Trophoblast cell (in vitro differentiated cells and primary cell): ENCODE results near the gene MTMR4. TPM values are rescaled to one million over a fixed set of nuclear protein-coding genes. Genes with fewer than 3 reads are reported as not detected.
A peak's percentile ranks its signal among the peaks of the same experiment; 100 is the strongest.

Source experiments
- DNase-seq, 2 donors: peaks; one replicate each; pipeline ENCODE4 v3.0.0-alpha.2; 2016
- H2AFZ ChIP-seq: 2 replicates; pipeline ENCODE4 v1.6.1; 2013; ENCODE audit warnings: low read length, moderate library complexity, mild to moderate bottlenecking; ENCODE audit not compliant: insufficient read depth, poor library complexity
- H2AK5ac ChIP-seq: 2 replicates; pipeline ENCODE4 v1.6.1; 2013; ENCODE audit warnings: mild to moderate bottlenecking, low read length
- H2BK120ac ChIP-seq: 2 replicates; pipeline ENCODE4 v1.6.1; 2013; ENCODE audit warnings: low read length, mild to moderate bottlenecking, moderate library complexity; ENCODE audit not compliant: insufficient read depth, poor library complexity
- H2BK12ac ChIP-seq: 2 replicates; pipeline ENCODE4 v1.6.1; 2013; ENCODE audit warnings: mild to moderate bottlenecking, low read length, moderate library complexity
- H2BK5ac ChIP-seq: 2 replicates; pipeline ENCODE4 v1.6.1; 2013; ENCODE audit warnings: low read length, low read depth, moderate library complexity, mild to moderate bottlenecking; ENCODE audit not compliant: poor library complexity
- H3K14ac ChIP-seq: 2 replicates; pipeline ENCODE4 v1.6.1; 2013; ENCODE audit warnings: mild to moderate bottlenecking, low read length
- H3K18ac ChIP-seq: 2 replicates; pipeline ENCODE4 v1.6.1; 2013; ENCODE audit warnings: mild to moderate bottlenecking, low read length
- H3K23ac ChIP-seq: 2 replicates; pipeline ENCODE4 v1.6.1; 2013; ENCODE audit warnings: low read length
- H3K27ac ChIP-seq: 2 replicates; pipeline ENCODE4 v1.5.1; 2013; ENCODE audit warnings: low read depth, mild to moderate bottlenecking, inconsistent platforms, low read length, moderate library complexity
- H3K27me3 ChIP-seq: 2 replicates; pipeline ENCODE4 v1.6.1; 2013; ENCODE audit warnings: inconsistent platforms, mild to moderate bottlenecking, low read length, moderate library complexity; ENCODE audit not compliant: insufficient read depth
- H3K36me3 ChIP-seq, 2 experiments: 1 replicate in 1 of 2; 2 replicates in 1 of 2; pipeline ENCODE4 v1.6.1; 2013; ENCODE audit warnings: low read length in 2 of 2, mild to moderate bottlenecking in 2 of 2, moderate library complexity in 1 of 2; ENCODE audit not compliant: insufficient read depth in 2 of 2, control insufficient read depth in 1 of 2
- H3K4ac ChIP-seq: 2 replicates; pipeline ENCODE4 v1.6.1; 2013; ENCODE audit warnings: low read depth, mild to moderate bottlenecking, low read length, moderate library complexity
- H3K4me1 ChIP-seq, 2 experiments: 1 replicate in 1 of 2; 2 replicates in 1 of 2; pipeline ENCODE4 v1.6.1; 2013; ENCODE audit warnings: low read length in 2 of 2, mild to moderate bottlenecking in 2 of 2, moderate library complexity in 1 of 2; ENCODE audit not compliant: insufficient read depth in 2 of 2, control insufficient read depth in 1 of 2
- H3K4me2 ChIP-seq: 2 replicates; pipeline ENCODE4 v1.6.1; 2013; ENCODE audit warnings: inconsistent platforms, mild to moderate bottlenecking, low read length, moderate library complexity
- H3K4me3 ChIP-seq: 2 replicates; pipeline ENCODE4 v1.5.1; 2013; ENCODE audit warnings: mild to moderate bottlenecking, low read depth, low read length, inconsistent platforms
- H3K79me1 ChIP-seq: one replicate; pipeline ENCODE4 v1.6.1; 2013; ENCODE audit warnings: low read length
- H3K79me2 ChIP-seq: 2 replicates; pipeline ENCODE4 v1.6.1; 2013; ENCODE audit warnings: low read length, mild to moderate bottlenecking; ENCODE audit not compliant: control insufficient read depth, insufficient read depth, poor library complexity
- H3K9ac ChIP-seq: 2 replicates; pipeline ENCODE4 v1.6.1; 2013; ENCODE audit warnings: mild to moderate bottlenecking, low read length
- H3K9me3 ChIP-seq: 2 replicates; pipeline ENCODE4 v1.6.1; 2013; ENCODE audit warnings: low read depth, mild to moderate bottlenecking, control low read depth, inconsistent platforms, low read length; ENCODE audit not compliant: insufficient read depth
- H4K12ac ChIP-seq: 2 replicates; pipeline ENCODE4 v1.6.1; 2013; ENCODE audit warnings: low read depth, mild to moderate bottlenecking, low read length, moderate library complexity
- H4K8ac ChIP-seq: 2 replicates; pipeline ENCODE4 v1.6.1; 2013; ENCODE audit warnings: low read depth, mild to moderate bottlenecking, low read length, moderate library complexity
- H4K91ac ChIP-seq: one replicate; pipeline ENCODE4 v1.6.1; 2013; ENCODE audit warnings: low read depth, mild to moderate bottlenecking, low read length, moderate library complexity
- WGBS: extraction: QIAGEN DNeasy Blood & Tissue Kit; methylation state at CpG from one replicate; pipeline ENCODE4 v1.1.7; 2013; ENCODE audit warnings: missing lambda C conversion rate; ENCODE audit not compliant: insufficient read length, insufficient coverage; ENCODE audit errors: extremely low coverage; 5-methylcytosine and 5-hydroxymethylcytosine counted together
- polyA plus RNA-seq: library from polyadenylated mRNA; stranded (reverse); fragments of 200-250 nt; gene quantifications from 2 replicates; pipeline ENCODE4 v1.2.3, GENCODE V29; 2013

Gene MTMR4
- 36.4 and 37.2 TPM in 2 replicates for polyA plus RNA-seq

DNA sequence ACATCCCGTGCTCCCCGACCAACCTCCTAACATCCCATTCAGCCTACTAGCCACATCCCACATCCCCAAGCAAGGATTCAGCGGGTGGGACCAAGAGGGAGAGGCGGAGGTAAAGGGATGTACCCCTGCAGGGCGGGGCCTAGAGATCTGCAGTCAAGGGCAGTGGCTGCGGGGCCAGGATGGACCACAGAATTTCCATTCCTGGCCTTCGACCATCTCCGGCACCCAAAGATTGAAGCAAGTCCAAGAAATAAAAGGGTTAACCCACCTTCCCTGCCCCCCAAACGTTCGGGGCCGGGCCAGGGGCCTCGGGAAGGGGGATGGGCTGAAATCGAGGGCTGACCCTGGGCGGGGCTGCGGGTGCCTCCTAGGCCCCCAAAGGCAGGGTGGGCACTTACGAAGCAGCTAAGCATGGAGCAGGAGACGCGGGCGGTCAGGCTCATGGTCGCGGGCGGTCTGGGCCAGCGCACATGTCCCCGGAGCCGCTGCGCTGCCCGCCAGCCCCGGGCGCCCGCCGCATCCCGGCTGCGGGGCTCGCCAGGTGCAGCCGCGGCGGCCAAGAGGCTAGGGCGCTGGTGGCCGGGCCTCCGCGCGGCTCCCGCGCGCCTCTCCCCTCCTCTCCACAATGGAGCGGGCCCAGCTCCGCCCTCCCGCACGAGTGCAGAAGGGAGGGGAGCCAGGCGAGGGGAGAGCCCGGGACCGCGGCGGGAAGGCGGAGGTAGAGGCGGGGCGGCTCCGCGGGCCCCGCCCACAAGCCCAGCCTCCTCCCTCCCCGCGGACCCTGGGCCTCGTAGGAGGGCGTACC lies at the start of gene MTMR4:
Gene MTMR4, minus strand, starts transcription at position 674 of the 805 bp plus-strand sequence. Its CDS starts 231 bp downstream, at position 443.
- peak; percentile 81 to 87 for DNase-seq
- Histone ChIP-seq H3K79me2 (peaks cover 6% of the 10 kb centered on the region), H3K9me3 (no peaks in the 10 kb centered on the region), H3K27ac (no peak within 1 kb of the TSS), H3K27me3 (no peaks in the 10 kb centered on the region), H3K4me2 (peak within 1 kb of the TSS; percentile 87), H3K4me3 (peak within 1 kb of the TSS; percentile 72), H3K4ac (peak within 1 kb of the TSS; percentile 66), H4K8ac (peak within 1 kb of the TSS; percentile 79), H3K9ac (peak within 1 kb of the TSS; percentile 68), H3K14ac (peak within 1 kb of the TSS; percentile 91), H2BK12ac (peak within 1 kb of the TSS; percentile 10), H3K23ac (no peak within 1 kb of the TSS), H3K4me1 (peaks cover 9 to 21% of the 10 kb centered on the region in 2 experiments), H3K18ac (peak within 1 kb of the TSS; percentile 85), H2BK120ac (peak within 1 kb of the TSS; percentile 45), H4K91ac (peak within 1 kb of the TSS; percentile 89), H2BK5ac (peak within 1 kb of the TSS; percentile 46), H3K79me1 (peaks cover 10% of the 10 kb centered on the region), H2AK5ac (peak within 1 kb of the TSS; percentile 56), H4K12ac (peak within 1 kb of the TSS; percentile 90), H3K36me3 (peaks cover 21 to 28% of the 10 kb centered on the region in 2 experiments), H2AFZ (peak within 1 kb of the TSS; percentile 89)
- no CpG with 5 or more reads among the region's 64 CpGs for WGBS

DNA sequence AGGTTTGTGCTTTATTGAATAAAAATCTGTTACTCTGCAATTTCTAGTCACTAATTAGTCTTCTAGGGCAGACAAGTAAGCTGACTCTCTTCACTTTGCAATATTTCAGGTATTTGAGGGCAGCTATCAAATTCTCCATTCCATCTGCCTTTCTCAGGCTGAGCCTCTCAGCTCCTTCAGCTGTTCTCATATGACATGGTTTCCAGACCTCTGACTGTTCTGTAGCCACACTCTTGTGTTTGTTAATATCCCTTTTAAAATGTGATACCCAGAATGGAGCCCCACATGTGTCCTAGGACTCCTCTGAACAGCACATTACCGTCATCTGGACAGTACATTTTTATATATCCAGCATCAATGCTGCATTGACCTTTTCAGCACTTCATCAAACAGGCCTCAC lies 46.1 kb upstream of the MTMR4 start:
- H2BK12ac ChIP-seq, result no peak overlapping the region
- H3K36me3 ChIP-seq, result no peaks in the 10 kb centered on the region
- no peak overlapping the region for H2AK5ac ChIP-seq
- H4K91ac ChIP-seq, result no peak overlapping the region
- H3K4ac ChIP-seq, result no peak overlapping the region
- no peak overlapping the region for H4K12ac ChIP-seq
- H3K9me3 ChIP-seq, result no peaks in the 10 kb centered on the region
- H2BK120ac ChIP-seq, result no peak overlapping the region
- H3K27me3 ChIP-seq, result no peaks in the 10 kb centered on the region
- no peaks in the 10 kb centered on the region for H3K79me1 ChIP-seq
- no peak overlapping the region for H3K27ac ChIP-seq
- no peak overlapping the region for H3K23ac ChIP-seq
- H3K4me3 ChIP-seq, result no peak overlapping the region
- no CpG with 5 or more reads among the region's 1 CpG for WGBS
- H4K8ac ChIP-seq, result no peak overlapping the region
- no peak overlapping the region for H3K4me2 ChIP-seq
- H2BK5ac ChIP-seq, result no peak overlapping the region
- H3K4me1 ChIP-seq, result peaks cover 0 to 1% of the 10 kb centered on the region in 2 experiments
- H3K9ac ChIP-seq, result no peak overlapping the region
- DNase-seq, result no peak
- no peak overlapping the region for H3K14ac ChIP-seq
- H2AFZ ChIP-seq, result no peak overlapping the region
- no peak overlapping the region for H3K18ac ChIP-seq
- no peaks in the 10 kb centered on the region for H3K79me2 ChIP-seq

DNA sequence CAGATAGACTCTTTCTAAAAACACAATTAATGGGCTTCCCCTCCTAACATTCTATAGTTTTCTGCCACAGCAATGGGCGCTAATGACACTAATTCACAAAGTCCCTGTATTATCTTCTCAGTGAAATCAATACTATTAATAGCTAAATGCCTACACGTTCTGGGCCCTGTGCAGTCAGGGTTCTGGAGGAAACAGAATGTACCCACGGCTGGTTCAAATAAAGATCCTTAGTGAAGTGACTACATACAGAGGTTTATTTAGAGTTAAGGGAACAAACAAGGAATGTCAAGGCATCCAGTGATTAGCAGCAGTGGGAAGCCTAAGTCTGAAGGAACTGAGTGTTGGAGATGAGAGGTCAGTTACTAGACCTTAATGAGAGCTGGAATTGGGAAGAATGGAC lies 43.5 kb upstream of the MTMR4 start:
- H3K27me3 ChIP-seq, result no peaks in the 10 kb centered on the region
- H4K91ac ChIP-seq, result no peak overlapping the region
- no peak overlapping the region for H3K18ac ChIP-seq
- H3K4ac ChIP-seq, result no peak overlapping the region
- WGBS, result no CpG with 5 or more reads among the region's 3 CpGs
- no peak for DNase-seq
- no peaks in the 10 kb centered on the region for H3K79me1 ChIP-seq
- H2AFZ ChIP-seq, result no peak overlapping the region
- H3K23ac ChIP-seq, result no peak overlapping the region
- H3K4me3 ChIP-seq, result no peak overlapping the region
- no peak overlapping the region for H2BK12ac ChIP-seq
- H3K4me1 ChIP-seq, result no peaks in the 10 kb centered on the region
- H3K14ac ChIP-seq, result no peak overlapping the region
- H3K4me2 ChIP-seq, result no peak overlapping the region
- no peak overlapping the region for H2AK5ac ChIP-seq
- H2BK5ac ChIP-seq, result no peak overlapping the region
- no peak overlapping the region for H2BK120ac ChIP-seq
- H3K27ac ChIP-seq, result no peak overlapping the region
- no peak overlapping the region for H4K12ac ChIP-seq
- no peak overlapping the region for H3K9ac ChIP-seq
- no peaks in the 10 kb centered on the region for H3K79me2 ChIP-seq
- no peak overlapping the region for H4K8ac ChIP-seq
- no peaks in the 10 kb centered on the region for H3K36me3 ChIP-seq
- H3K9me3 ChIP-seq, result no peaks in the 10 kb centered on the region

DNA sequence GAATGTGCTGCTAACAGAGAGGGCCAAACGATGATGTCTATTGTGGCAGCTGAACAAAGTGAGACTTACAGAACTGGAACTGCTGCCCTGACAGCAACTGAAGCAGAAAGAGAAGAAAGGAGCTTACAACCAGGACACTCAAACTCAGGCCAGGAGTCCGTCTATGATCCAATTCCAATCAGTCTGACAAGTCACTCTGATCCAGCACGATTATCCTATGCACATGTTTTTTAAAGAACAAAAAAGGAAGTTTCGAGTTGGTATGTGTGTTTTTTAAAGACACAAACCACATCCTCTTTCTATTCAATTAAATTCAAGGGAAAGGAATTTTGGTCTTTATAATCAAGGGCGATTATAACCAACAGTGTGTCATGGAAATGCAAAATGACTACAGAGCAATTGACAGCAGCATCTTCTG lies 42.4 kb upstream of the MTMR4 start:
- WGBS, result no CpG with 5 or more reads among the region's 5 CpGs
- Histone ChIP-seq H2BK12ac (no peak overlapping the region), H3K4me2 (no peak overlapping the region), H3K4ac (no peak overlapping the region), H2BK120ac (no peak overlapping the region), H2BK5ac (no peak overlapping the region), H3K79me1 (no peaks in the 10 kb centered on the region), H3K36me3 (no peaks in the 10 kb centered on the region), H4K8ac (no peak overlapping the region), H3K9ac (no peak overlapping the region), H3K79me2 (no peaks in the 10 kb centered on the region), H4K12ac (no peak overlapping the region), H2AFZ (no peak overlapping the region), H3K27ac (no peak overlapping the region), H4K91ac (no peak overlapping the region), H3K14ac (no peak overlapping the region), H2AK5ac (no peak overlapping the region), H3K4me1 (no peaks in the 10 kb centered on the region), H3K18ac (no peak overlapping the region), H3K23ac (no peak overlapping the region), H3K4me3 (no peak overlapping the region), H3K27me3 (no peaks in the 10 kb centered on the region), H3K9me3 (no peaks in the 10 kb centered on the region)
- no peak for DNase-seq
